GM18498 (cell line): ENCODE data around the gene GOSR2.

Experiments
- ATAC-seq: cut with Tn5 transposase; IDR thresholded peaks from one replicate; pipeline ENCODE4 v1.9.1; 2021; ENCODE audit warnings: mild to moderate bottlenecking, moderate library complexity; ENCODE audit not compliant: unreplicated experiment

Gene GOSR2

DNA sequence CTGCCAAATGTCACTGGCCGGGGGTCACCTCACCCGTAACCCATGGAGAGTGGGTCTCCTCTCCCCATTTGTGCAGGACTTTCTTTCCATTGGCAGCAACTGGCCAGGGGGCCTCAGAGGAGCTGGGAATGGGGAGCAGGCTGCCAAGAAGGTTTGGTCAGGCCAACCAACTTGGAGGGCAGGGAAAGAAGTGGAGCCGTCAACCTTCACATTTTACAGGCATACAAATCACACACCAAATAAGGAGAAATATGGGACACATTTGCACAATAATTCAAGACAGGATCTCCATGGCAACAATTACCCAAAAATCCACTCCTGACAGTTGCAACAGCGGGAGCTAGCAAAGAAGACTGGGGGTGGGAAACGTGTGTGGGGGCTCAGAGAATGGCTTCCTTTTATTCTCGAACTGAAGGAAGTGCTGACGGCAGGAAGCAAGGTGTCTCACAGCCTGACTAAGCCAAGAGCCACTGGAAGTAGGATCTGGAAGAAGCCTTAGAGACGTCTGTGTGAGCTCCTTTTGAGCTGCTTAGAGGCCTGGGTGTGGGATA, 35.2 kb downstream of the GOSR2 start:
- no peak for ATAC-seq

DNA sequence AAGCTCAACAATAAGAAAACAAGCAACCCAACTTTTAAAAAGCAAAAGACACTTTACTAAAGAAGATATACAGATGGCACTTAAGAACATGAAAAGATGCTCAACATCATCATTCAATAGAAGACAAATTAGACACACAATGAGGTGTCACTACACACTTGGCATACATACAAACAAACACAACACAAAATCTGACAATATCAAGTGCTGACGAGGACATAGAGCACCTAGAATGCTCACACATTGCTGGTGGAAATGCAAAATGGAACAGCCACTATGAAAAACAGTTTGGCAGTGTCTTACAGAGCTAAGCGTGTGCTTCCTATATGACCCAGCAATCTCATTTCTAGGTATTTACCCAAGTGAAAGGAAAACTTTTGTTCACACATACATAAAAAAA, 37.2 kb downstream of the GOSR2 start:
- ATAC-seq, result no peak

DNA sequence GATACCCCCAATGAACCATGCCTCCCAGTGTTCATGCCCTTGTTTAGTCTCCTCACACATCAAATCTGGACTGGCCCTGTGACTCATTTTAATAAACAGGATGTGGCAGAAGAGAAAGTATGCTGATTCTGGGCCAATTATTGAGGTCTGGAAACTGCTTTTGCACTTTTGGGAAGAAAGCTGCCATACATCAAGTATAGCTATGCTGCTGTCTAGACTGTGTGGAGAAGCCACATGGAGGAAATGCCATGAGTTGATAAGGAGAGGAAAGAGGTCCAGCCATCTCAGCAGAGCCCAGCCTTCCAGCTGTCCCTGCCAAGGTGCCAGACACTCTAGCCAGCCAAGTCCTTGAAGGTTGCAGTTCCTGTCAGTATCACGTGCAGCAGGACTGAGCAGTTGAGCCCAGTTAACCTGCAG, 39.4 kb downstream of the GOSR2 start:
- no peak for ATAC-seq

DNA sequence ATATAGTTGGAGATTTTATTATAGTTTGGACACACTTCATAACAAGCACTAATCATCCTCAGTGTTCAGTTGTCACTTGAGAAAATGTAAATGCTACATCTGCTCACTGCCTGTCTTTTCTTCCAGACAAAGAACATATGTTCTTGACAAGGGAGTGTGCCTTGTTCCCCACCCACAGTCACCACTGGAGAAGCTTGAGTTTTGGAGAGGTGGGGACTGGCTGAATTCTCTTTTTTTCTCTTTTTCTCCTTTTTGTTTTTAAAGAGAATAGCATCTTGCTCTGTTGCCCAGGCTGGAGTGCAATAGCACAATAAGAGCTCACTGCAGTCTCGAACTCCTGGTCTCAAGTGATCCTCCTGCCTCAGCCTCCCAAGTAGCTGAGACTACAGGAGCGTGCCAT, 40.6 kb downstream of the GOSR2 start:
- ATAC-seq, result no peak

DNA sequence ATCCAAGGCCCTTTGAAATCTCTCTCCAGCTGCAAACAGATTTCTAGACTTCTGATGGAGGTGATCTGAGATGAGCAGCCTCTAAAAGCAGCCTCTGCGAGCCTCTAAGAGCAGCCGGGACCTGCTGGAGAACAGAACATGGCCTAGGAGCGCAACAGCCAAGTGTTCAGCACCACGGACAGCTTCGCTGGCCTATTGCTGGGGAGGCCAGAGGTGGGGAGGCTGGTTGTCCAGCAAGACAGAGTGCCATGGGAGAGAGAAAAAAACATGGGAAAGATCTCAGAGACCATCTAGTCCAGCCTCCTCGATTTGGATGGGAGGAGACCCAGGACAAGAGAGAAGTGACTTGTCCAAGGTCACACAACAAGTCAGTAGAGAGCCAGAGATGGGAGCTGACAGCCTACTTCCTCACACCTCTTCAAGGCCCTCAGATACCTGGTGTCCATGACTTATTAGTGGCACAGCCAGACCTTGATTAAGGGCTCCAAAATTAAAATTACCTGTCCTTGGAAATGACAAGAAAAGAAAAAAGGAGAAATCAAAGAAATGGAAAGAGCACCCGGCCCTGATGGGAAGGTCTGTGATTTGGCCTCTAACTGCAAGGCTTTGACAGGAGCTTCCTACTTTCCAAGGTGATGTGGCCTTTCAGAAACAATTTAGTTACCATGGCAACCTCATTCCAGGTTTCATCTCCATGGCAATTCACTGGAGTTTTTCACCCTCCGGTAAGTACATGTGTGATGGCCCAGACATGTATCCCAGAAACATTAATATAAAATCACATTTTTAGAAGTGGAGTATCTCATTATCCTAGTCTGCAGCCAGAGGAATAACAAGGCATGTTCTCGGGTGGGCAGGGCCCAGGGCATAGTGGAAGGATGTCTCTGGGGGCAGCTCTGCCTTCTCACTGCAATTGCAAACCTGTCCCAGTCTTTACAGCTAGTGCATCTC, 41.6 kb downstream of the GOSR2 start:
- no peak for ATAC-seq

DNA sequence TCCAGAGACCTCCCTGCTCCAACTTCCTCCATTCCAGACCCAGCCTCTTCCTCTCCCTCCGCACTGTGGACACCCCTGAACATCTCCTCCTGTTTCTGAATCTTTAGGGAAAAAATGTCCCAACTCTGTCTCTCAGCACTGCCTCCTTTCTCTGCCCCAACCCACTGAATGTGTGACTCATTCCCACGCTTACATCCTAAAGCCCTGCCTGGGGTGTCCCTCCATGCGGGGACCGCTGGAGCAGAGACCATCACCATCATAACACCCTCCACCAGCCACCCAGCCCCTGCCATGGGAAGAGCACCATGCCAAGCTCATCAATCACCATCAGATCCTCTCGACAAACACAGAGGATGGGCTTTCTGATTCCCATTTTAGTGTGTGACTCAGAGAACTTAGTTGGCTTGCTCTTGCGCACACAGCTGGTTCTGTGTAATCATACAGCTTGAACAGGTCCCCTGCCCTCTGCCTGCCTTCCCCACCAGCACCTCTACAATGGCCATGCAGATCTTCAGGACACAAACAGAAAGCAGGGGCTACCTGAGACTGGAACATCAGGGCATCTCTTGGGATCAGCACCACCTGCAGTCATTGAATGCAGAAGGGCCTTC, 45.4 kb downstream of the GOSR2 start:
- no peak for ATAC-seq

DNA sequence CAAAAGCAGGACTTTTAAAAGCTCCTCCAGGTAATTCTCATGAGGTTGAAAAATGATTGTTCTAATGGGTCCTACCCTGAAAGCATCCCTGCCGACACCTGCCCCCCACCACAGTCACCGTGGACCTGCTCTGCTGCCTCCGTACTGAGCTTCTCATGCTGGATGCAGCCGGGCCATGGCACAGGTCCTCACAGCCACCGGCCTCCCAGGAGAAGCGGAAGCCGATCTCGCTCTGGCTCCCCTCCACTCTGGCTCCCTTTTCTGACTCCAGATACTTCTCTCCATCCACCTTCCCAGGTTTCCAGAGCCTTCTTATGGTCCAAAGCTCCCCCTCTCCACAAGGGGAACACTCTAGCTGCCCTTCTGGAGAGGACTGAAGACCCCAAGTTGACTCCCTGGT, 45.9 kb downstream of the GOSR2 start:
- no peak for ATAC-seq

DNA sequence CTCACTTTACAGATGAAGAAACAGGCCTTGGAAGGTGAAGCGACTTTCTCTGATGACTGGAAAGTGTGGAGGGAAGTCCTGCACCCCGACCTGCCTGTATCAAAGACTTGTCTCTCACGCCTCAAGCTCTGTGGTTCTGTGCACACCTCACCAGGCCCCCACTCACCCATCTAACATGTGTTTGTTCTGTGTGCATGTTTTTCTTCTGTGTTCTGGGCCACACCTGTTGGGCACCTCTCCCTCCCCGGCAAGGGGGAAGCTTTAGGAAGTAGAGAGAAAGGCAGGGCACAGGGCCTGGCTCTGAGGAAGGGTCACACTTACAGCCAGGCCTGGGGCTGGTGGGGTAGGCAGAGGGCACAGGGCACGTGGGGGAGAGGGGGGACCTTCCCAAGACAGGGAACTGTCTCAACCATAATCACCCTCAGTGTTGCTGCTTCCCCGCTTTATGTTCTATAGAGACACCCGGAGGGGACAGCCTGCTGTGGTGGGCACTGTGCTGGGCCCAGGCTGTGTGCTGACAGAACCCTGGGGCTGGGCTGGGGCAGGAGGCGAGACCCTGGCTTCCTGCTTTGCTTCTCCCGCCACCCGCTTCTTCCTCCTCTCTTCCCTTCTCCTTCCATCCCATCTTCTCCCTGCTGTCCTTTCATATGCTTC, 48.8 kb downstream of the GOSR2 start:
- no peak for ATAC-seq

DNA sequence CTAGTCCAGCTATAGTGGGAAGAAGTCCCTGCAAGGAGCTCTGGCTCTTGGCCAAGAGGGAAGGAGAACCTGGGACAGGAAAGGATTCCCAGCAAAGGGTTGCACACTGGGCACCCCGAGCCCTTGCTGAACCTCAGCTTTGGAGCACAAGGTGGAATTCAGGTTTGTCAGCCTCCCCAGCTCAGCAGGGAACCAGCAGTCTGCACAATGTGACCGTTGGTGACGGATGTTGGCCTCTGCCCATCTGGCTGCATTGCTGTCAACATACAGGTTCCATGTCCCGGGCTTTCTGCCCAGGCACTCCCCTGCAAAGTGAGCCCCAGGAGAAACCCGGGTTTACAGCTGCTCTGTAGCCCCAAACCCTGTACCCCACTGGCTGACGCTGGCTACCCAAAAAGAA, 49.4 kb downstream of the GOSR2 start:
- no peak for ATAC-seq

DNA sequence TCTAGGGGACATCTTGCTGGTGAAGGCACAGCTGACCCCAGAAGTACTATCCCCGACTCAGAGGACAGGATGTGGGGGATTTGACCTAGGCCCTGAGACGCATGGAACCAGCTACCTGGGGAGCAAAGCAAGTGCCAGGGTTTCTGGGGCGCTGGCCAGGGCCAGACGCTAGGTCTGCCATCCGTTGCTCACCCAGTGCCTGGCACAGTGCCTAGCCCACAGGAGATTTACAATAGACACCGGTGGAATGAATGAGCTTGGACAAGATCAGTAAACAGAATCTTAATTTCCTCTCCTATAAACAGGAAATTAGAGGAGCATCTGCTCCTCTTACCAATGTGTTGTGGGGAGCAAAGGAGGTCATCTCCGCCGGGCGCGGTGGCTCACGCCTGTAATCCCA, 51.1 kb downstream of the GOSR2 start:
- ATAC-seq, result no peak

DNA sequence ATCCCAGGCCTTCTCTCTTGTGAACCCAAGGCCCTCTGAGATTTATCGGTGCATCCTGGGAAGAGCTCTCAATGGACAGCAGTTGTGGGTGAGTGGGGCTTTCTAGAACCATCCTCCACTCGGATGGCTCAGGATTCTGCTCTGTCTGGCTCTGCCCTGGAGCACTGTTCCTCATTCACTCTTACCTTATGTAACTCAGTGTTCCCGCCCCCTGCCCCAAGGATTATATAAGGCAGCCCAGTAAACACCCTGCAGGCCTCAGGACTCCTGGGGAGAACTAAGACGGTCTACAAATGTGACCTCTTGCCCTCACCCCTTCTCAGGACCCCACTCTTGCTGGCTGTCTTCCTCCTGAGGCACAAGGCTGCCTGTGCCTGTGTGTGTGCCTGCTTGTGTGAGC, 52.3 kb downstream of the GOSR2 start:
- ATAC-seq, result no peak

DNA sequence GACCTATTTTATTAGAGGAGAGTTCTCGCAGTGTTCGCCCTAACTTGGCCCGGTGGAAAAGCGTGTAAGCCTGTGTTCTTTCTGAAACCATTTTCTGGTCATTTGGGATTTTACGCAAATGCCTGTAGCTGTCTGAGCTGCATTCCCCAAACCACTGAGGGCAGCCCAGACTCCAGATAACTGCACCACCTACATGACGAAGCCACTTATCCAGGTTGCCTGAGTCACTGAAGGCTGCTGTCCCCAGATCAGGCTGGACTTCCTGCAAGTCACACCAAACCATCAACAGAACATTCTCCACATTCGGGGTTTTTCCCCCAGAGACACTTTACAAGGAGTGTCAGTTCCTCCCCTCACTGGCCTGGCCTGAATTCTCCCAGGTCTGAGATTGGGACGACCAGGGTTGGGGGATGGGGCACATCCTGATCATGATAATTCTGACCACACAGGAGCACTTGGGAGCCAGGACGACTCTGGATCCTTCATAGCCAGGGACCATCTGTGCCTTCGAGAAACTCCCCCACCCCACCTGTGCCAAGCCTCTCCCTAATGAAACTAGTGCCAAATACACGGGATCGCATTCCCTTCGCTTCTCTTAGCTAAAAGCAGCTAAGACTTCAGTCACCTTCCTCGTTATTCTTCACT, 53.8 kb downstream of the GOSR2 start:
- ATAC-seq, result no peak

DNA sequence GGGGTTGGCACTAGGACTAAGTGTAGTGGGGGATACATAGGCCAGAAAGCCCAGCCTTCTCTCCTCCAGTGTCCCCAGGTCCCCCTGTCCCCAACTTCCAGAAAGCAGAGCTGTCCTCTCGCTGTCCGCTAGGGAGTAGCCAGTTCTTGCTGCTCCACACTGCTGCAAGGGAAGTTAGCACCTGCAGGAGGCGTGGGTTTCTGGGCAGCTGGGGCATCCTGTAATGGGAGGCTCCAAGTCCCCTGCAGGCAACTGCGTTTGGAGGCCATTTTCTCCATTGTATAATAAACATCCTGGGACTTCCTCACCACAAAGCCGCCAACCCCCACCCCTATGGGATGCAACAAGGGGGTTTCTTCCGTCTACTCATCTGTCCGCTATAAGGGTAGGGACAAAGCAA, 54.4 kb downstream of the GOSR2 start:
- ATAC-seq, result no peak

DNA sequence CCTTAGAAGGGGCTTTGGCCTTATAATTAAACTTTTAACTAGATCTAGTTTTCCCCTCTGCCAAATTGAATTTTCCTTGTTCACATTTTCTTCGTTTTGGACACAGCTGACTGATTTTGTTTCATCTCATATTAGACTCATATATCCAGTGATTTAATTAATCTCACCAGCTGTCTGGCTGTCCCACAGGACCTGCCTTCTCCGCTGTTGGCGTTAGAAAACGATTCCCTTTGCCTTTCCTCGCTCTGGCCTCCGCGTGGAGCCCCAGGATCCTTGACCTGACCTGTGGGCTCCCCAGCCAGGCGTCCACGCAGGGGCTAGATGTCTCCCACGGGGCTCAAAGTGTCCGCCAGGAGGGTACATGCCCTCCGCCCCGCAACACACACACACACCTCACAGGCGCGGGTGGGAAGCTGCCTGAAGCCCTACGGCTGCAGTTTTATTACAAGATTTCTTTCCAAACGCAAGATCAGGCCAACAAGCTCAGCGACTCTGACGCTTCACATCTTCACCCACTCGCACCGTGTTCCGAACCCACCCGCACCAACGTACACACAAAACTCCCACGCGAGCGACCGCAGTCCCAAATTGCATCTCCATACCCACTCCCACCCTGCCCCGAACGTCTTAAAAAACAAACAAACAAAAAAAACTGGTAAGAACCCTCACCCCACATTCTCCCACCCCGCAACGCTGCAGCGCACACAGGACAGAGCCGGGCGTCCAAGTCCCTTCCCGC, 55.0 kb downstream of the GOSR2 start:
- ATAC-seq, result no peak

DNA sequence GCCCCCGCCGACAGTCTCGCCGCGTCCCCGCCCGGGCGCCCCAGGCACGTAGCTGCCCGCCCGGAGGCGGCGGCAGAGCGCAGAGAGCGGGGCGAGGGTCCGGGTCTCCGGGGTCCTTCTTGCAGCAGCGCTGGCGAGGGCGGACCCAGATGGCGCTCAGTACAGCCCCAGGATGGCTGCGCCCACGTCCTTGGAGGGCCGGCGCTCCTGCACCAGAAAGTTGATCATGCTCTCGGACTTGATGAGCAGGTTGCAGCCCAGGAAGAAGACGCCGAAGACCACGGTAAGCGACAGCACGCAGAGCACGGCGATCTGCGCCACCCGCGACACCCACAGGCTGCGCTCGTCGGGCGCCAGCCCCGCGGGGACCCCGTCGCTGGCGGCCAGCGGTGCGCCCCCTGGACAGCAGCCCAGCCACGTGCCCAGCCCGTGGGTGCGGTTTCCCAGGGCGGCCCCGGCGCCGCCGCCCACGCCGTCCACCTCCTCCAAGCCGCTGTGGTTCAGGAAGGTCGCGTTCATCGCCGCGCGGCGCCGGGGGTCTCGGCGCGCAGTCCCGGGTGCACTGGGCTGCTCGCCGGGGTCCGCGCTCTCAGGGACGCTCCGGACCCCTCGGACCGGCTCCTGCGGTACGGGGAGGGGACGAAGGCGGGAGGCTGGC, 55.7 kb downstream of the GOSR2 start:
- no peak for ATAC-seq

DNA sequence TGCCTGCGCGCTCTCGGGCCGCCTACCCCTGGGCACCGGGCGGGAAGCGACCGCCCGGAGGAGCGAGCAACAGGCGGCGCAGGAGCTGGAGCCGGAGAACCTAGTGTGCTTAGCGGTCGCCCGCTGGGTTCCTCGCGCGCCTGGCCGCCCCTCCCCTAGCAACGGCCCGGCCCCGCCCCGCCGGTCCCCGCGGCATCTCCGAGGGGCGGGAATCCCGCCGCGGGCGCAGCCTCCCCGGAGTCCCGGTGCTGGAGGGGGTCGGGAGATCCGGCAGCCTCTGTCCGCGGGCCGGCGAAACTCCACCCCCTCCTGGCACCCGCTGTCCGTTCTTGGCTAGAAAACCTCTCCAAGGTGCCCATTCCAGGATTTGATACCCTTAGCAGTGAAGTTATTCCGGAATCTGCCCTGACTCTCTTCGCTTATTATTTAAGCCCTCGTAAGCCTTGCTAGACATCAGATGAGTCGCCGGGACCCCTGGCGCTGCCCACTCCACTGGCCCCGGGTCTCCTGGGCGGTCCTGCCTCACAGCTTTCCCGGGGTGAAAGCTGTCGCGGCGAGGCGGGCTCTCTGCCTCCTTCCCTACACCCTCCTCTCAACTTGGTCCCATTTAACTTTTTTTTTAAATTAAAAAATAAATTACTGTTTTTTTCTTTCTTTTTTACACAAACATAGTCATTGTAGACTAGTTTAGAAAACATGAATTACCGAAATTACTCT, 56.3 kb downstream of the GOSR2 start, which contains the start of gene RPRML:
Gene RPRML (minus strand): TSS at position 107 of the 717 bp plus-strand sequence. CDS start 246 bp downstream, outside the sequence.
- no peak for ATAC-seq

DNA sequence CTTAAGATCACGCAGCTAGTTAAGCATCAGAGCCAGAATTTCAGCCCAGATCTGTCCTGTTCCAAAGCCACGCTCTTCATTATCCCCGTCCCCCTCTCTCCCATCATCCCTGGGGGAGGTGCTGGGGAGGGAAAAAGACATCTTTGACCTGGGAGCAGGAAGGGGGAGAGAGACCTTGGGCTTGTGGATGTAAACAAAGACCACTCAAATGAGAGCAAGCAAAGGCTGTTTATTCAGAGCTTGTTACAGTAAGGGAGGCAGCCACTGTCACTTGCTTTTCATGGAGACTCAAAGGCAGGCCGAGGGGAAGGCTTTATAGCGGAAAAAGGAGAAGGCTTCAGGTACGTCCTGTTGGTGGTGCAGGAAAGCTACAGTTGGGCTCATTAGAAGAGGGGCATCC, 59.6 kb downstream of the GOSR2 start:
- no peak for ATAC-seq

DNA sequence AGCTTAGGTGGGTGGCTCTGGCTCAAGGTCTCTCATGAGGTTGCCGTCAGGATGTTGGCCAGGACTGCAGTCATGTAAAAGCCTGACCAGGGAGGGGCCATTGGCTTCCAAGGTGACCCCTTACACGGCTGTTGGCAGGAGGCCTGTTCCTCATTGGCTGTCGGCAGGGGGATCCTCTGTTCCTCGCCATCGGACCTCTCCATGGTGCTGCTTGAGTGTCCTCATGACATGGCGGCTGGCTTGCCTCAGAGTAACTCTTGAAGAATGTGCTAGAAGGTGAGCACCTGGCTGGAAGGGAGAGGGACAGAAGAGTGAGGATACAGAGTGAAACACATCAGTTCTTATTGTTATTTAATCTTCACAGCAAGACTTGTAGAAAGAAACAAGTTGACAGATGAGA, 60.8 kb downstream of the GOSR2 start:
- ATAC-seq, result no peak

DNA sequence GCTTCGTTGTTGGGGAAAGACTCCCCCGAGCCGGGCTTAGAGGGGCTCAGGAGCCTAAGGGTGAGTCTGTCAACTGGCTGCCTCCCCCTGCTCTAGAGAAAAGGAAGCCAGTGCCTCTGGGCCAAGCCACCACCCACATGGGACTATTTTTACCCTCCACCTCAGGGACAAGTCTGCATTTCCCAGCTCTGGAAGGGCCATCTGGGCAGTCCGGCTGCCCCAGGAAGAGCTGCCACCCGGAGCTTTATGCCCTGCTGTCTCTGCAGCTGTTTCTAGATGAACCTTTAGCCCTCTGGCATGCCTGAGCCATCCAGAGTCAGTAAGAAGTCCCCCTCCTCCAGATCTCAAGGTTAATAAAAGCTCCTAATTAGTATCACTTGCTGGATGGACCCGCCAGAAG, 61.4 kb downstream of the GOSR2 start:
- ATAC-seq, result no peak
